ENCODE data around the gene TNRC6A.
"Not testable (repeated sequence)": the region's sequence is repeated elsewhere in the genome, so short reads cannot be mapped to it uniquely, and the experiment has no call there.

TNRC6A gene

DNA sequence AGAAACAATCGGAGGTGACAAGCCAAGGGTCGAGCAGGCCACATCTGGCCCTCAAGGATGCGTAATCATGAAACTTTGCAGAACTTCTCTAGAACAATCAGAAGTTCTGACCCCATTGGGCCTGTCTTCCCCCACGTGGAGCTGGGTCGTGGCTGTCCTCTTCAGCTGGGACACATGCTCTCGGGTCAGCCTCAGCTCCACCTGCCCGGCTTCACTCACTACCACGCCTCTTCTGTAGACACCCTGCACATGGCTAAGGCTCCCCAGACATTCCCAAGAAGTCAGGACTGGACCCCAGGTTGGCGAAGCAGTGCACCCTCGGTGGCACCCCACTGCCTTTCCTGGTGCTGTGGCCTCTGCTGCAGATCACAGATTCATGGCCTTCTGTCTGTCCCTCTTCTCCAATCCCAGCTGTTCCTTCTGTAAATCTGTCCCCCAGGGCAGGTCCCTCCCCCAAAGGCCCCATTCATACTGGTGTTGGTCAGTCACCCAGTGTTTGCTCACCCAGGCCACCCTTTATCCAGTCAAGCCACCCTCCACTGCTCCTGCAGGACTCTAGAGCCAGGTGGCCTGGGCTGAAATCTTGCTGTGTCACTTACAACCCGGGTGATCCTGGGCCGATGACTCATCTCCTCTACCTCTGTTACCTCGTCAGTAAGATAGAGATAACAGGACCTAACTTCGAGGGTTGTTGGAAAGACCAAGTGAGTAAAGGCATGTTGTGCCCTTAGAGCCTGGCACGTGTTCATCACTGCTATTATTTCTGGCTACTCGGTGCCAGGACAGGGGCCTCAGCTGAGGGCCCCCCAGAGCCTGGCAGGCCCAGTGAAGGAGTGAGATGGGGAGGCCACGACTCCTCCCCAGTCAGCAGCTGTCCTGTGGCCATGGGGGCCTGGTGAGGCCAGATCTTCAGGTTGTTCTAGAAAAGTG, 114.9 kb downstream of the TNRC6A start:
- Mint-ChIP-seq H3K9me3 (no peaks in the 10 kb centered on the region), H3K36me3 (peaks cover 6% of the 10 kb centered on the region), H3K27me3 (peaks cover 4% of the 10 kb centered on the region), H3K27ac (no peak overlapping the region), H3K4me3 (no peak overlapping the region), H3K4me1 (no peaks in the 10 kb centered on the region)
- DNase-seq (ENCODE audit: low spot score in 2 of 2) (no peak), ATAC-seq (ENCODE audit: low read depth) (no peak)

DNA sequence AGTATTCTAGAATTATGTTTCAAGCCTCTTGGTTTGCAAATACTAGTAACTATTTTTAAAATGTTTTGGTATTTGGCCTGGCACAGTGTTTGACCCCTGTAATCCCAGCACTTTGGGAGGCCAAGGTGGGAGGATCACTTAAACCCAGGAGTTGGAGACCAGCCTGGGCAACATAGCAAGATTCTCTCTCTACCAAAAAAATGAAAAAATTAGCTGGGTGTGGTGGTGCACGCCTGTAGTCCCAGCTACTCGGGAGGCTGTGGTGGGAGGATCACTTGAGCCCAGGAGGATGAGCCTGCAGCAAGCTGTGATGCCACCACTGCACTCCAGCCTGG, 115.5 kb downstream of the TNRC6A start:
- not testable (repeated sequence) for ATAC-seq (ENCODE audit: low read depth); H3K4me1 Mint-ChIP-seq; H3K27ac Mint-ChIP-seq; H3K4me3 Mint-ChIP-seq; DNase-seq (ENCODE audit: low spot score in 2 of 2); H3K36me3 Mint-ChIP-seq; H3K27me3 Mint-ChIP-seq; H3K9me3 Mint-ChIP-seq

DNA sequence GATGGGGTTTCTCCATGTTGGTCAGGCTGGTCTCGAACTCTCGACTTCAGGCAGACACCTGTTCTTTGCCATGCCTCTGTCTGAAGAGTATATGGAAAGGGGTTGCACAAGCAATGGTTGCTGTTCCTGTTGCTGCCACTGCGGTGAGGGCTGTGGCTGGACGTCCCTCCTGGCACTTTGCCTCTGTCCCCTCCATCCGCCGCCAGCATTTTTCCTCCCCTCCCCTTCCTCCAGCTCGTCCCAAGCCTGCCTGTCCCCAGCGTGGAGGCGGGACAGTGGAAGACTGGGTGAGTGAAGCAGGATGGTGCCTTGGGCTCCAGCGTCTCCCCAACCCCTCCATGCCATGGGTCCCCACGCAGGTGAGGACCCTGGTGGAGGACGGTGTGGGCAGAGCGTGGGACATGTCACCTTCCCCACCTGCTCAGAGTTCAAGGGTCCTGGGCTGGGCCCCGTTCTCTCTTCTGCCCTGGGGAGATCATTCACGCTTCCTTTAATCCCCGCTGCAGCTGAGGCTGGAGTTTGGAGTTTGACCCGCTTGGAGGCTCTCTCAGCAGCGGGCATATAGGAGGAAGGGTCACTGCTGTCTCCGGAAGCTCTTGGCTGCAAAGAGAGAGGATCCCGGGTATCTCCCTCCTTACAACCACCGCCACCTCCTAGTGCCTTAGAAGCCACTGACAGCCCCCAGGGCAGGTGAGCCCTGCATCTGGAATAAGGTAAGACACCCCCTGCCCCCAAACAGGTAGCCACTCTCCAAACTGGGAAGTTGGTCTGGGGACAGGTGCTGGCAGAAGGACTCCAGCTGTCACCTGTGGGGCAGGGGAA, 116.5 kb downstream of the TNRC6A start, which contains the start of gene SLC5A11:
Gene SLC5A11, plus strand, starts transcription at position 238 of the 822 bp plus-strand sequence. CDS start 12,681 bp downstream, outside the sequence.
- H3K9me3 Mint-ChIP-seq: no peaks in the 10 kb centered on the region
- H3K4me1 Mint-ChIP-seq: no peaks in the 10 kb centered on the region

DNA sequence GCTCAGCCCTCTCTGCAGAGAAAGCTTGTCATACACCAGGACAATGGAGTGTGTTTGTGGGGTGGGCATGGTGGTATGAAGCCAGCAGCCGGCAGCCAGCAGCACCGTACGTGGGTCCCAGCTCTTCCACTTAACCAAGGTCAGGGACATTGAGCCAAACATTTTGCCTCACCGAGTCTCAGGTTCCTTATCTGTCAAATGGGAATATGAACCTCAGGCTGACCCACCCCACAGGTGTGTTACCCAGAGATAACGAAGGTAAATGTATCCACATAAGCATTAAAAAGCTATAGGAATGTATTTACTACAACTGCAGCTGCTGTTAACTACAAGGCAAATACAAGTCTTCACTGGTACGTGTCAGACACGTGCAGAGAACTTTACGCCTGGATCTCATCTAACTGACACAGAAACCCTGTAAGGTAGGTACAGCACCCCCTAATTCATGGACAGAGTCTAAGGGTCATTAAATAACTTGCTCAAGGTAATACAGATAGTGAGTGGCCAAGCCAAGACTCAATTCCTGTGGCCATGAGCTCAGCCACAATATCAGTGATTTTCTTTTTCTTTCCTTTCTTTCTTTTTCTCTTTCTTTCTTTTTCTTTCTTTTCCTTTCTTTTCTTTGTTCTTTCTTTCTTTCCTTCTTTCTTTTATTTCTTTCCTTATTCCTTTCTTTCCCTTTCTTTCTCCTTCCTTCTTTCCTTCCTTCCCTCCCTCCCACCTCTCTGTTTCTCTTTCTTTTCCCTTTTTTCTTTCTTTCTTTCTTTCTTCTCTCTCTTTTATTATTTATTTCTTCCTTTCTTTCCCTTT, 117.3 kb downstream of the TNRC6A start:
- Mint-ChIP-seq H3K4me1 (no peaks in the 10 kb centered on the region), H3K9me3 (no peaks in the 10 kb centered on the region), H3K36me3 (peaks cover 6% of the 10 kb centered on the region), H3K27ac (no peak overlapping the region), H3K27me3 (peaks cover 4% of the 10 kb centered on the region), H3K4me3 (no peak overlapping the region)
- ATAC-seq (ENCODE audit: low read depth): no peak
- no peak for DNase-seq (ENCODE audit: low spot score in 2 of 2)

More for the DNA sequence above, 116.5 kb downstream of the TNRC6A start, which contains the start of gene SLC5A11:
- Mint-ChIP-seq H3K36me3 (peaks cover 6% of the 10 kb centered on the region), H3K27ac (no peak within 1 kb of the TSS), H3K4me3 (no peak within 1 kb of the TSS), H3K27me3 (peaks cover 4% of the 10 kb centered on the region)
- DNase-seq (ENCODE audit: low spot score in 2 of 2) (no peak), ATAC-seq (ENCODE audit: low read depth) (no peak)

DNA sequence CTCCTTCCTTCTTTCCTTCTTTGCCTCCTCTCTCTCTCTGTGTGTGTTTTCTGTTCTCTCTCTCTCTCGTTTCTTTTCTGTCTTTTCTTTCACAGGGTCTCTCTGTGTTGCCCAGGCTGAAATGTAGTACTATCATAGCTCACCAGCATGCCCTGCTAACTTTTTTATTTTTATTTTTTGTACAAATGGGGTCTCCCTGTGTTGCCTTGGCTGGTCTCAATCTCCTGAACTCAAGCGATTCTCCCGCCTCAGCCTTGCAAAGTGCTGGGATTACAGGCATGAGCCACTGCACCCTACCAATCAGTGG, 117.9 kb downstream of the TNRC6A start:
- H3K27ac Mint-ChIP-seq: no peak overlapping the region
- peaks cover 4% of the 10 kb centered on the region for H3K27me3 Mint-ChIP-seq
- ATAC-seq (ENCODE audit: low read depth) (no peak), DNase-seq (ENCODE audit: low spot score in 2 of 2) (no peak)
- no peaks in the 10 kb centered on the region for H3K4me1 Mint-ChIP-seq
- H3K4me3 Mint-ChIP-seq: no peak overlapping the region
- H3K36me3 Mint-ChIP-seq: peaks cover 6% of the 10 kb centered on the region
- no peaks in the 10 kb centered on the region for H3K9me3 Mint-ChIP-seq

DNA sequence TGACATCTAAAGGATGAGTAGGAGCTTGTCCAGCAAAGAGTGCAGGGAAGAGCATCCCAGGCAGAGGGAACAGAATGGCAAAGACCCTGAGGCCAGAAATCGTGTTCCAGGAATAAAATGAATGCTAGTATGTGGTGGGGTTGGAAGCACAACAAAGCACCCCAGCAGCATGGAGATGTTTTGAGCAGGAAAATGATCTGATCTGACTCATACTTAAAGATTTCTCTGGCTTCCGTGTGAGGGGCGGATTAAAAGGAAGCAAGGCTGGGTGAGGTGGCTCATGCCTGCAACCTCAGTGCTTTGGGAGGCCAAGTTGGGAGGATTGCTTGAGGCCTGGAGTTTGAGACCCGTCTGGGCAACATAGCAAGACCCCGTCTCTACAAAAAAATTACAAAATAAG, 118.6 kb downstream of the TNRC6A start:
- Mint-ChIP-seq H3K27ac (no peak overlapping the region), H3K9me3 (no peaks in the 10 kb centered on the region), H3K36me3 (peaks cover 6% of the 10 kb centered on the region), H3K27me3 (peaks cover 4% of the 10 kb centered on the region), H3K4me3 (no peak overlapping the region), H3K4me1 (no peaks in the 10 kb centered on the region)
- ATAC-seq (ENCODE audit: low read depth): no peak
- DNase-seq (ENCODE audit: low spot score in 2 of 2): no peak

DNA sequence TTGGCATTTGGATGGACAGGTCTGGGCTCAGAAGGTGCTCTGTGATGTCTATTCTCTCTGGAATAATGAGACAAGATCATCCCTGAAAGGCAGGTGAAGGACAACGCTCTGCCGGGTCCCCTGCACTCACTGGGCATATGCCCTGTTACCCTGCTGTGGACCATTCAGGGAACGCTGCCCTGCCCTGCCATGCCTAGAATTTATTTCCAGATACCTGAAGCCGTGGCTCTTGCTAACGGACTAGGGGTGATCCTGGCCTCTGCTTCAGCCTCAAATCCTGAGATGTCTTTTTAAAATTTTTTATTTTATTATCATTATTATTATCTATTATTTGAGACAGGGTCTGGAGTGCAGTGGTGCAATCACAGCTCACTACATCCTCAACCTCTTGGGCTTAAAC, 120.2 kb downstream of the TNRC6A start:
- H3K4me1 Mint-ChIP-seq: no peaks in the 10 kb centered on the region
- H3K36me3 Mint-ChIP-seq: peaks cover 2% of the 10 kb centered on the region
- no peak overlapping the region for H3K4me3 Mint-ChIP-seq
- no peaks in the 10 kb centered on the region for H3K9me3 Mint-ChIP-seq
- no peak for DNase-seq (ENCODE audit: low spot score in 2 of 2)
- peaks cover 6% of the 10 kb centered on the region for H3K27me3 Mint-ChIP-seq
- no peak overlapping the region for H3K27ac Mint-ChIP-seq
- ATAC-seq (ENCODE audit: low read depth): no peak

DNA sequence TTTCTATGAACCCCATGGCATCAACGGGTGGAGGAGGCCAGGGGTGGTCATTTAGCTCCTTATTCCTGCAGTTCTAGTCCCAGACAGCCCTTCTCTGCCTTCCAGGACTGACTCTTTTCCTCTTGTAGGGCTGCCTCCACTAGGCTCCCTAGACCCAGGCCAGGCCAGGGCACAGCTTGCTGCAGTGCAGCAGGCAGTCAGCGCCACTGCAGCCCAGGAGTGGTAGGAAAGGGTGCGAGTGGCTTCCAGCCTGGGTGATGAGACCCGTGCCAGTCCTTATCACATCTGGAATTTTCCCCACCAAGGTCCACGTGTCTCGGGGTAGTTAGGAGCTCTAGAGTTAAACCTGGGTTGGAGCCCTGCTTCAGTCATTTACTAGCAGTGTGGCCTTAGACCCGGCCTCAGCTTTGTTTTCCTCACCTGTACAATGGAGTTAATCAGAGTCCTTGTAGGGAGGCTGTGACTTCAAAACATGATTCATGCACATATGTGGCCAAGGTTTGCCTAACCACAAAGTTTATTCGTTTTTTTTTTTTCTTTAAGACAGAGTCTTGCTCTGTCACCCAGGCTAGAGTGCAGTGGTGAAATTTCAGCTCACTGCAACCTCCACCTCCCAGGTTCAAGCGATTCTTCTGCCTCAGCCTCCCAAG, 121.0 kb downstream of the TNRC6A start:
- Mint-ChIP-seq H3K4me1 (no peaks in the 10 kb centered on the region), H3K36me3 (peaks cover 2% of the 10 kb centered on the region), H3K4me3 (no peak overlapping the region), H3K27me3 (peaks cover 8% of the 10 kb centered on the region), H3K27ac (no peak overlapping the region), H3K9me3 (no peaks in the 10 kb centered on the region)
- ATAC-seq (ENCODE audit: low read depth): no peak
- no peak for DNase-seq (ENCODE audit: low spot score in 2 of 2)

DNA sequence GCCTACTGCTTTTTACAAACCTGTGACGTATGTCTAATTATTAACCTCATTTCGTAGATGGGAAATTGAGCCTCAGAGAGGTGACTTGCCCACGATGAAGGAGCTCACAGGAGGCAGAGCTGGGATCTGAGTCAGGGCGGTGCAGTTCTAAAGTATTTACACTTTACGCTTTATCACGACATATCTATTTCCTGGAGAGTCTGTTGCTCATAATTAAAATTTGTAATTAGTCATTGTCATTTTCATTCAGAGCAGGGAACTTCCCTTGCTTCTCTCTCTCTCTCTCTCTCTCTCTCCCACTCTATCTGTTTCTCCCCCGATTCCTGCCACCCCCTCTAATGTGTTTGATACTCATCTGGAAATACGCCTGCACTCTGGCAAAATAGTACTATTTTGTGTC, 122.2 kb downstream of the TNRC6A start:
- ATAC-seq (ENCODE audit: low read depth) (no peak), DNase-seq (ENCODE audit: low spot score in 2 of 2) (no peak)
- peaks cover 8% of the 10 kb centered on the region for H3K27me3 Mint-ChIP-seq
- no peak overlapping the region for H3K27ac Mint-ChIP-seq
- no peaks in the 10 kb centered on the region for H3K4me1 Mint-ChIP-seq
- peaks cover 2% of the 10 kb centered on the region for H3K36me3 Mint-ChIP-seq
- no peaks in the 10 kb centered on the region for H3K9me3 Mint-ChIP-seq
- no peak overlapping the region for H3K4me3 Mint-ChIP-seq

DNA sequence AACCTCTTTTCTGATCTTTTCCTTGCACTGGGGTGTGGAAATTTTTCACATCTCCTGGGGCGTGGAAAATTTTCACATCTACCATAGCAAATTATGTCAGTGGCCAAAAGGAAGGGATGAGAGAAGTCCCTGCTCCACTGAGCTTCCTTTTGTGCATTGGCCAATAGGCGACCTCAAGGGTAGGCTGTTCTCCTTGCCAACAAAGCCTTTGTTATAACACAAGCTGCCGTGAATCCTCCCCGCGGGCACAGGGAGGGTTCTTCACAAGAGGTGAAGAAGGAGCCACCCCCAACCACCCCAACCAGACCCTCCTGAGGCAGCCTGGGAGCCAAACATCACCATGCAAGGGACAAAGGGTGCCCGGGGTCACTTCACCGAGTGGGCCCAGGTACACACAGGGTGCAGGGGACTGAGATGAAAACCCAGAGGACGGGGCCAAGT, 122.8 kb downstream of the TNRC6A start:
- ATAC-seq (ENCODE audit: low read depth): no peak

DNA sequence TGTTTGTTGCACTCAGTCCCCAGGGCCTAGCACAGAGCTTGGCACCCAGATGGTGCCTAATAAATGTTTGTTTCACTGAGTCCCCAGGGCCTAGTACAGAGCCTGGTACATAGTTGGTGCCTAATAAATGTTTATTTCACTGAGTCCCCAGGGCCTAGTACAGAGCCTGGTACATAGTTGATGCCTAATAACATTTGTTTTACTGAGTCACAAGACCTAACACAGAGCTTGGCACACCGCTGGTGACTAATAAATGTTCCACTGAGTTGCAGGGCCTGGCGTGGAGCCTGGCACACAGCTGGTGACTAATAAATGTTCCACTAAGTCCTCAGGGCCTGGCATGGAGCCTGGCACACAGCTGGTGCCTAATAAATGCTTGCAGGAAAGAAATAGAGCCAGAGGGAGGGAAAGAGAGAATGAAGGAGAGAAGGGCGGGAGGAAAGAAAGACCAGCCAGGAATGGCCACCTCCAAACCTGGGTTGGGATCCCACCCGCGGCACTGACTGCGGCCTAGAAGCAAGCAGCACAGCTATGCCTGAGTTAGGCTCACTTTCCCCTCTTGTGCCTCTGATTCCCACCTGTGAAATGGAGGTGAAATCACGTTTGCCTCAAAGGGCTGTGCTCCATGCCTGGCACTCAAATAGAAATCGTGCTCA, 123.8 kb downstream of the TNRC6A start:
- Mint-ChIP-seq H3K9me3 (no peaks in the 10 kb centered on the region), H3K27ac (no peak overlapping the region), H3K4me3 (no peak overlapping the region), H3K27me3 (peaks cover 6% of the 10 kb centered on the region), H3K36me3 (no peaks in the 10 kb centered on the region), H3K4me1 (no peaks in the 10 kb centered on the region)
- no peak for DNase-seq (ENCODE audit: low spot score in 2 of 2)
- no peak for ATAC-seq (ENCODE audit: low read depth)

More for the DNA sequence above, 122.8 kb downstream of the TNRC6A start:
- Mint-ChIP-seq H3K36me3 (no peaks in the 10 kb centered on the region), H3K4me3 (no peak overlapping the region), H3K4me1 (no peaks in the 10 kb centered on the region), H3K27me3 (peaks cover 6% of the 10 kb centered on the region), H3K27ac (no peak overlapping the region), H3K9me3 (no peaks in the 10 kb centered on the region)
- DNase-seq (ENCODE audit: low spot score in 2 of 2): no peak

DNA sequence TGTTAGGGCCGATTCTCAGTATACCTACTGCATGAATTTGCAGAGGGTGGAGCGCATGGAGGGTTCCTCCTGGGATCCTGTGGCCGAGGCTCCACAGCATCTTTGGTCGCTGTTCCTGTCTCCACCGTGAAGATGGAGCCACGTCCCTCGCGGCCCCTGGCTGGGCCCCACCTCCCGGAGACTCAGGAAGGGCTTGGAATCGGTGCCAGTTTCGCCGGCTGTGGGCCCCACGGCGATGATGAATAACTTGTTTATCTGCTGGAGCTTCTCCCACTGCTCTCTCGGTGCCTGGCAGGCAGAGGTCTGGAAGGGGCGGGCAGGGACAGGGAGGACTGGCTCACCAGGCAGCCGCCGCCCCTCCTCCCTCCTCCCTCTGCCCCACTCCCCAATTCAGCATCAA, 124.4 kb downstream of the TNRC6A start:
- no peak for ATAC-seq (ENCODE audit: low read depth)
- Mint-ChIP-seq H3K27ac (no peak overlapping the region), H3K36me3 (no peaks in the 10 kb centered on the region), H3K9me3 (no peaks in the 10 kb centered on the region), H3K4me1 (no peaks in the 10 kb centered on the region), H3K4me3 (no peak overlapping the region), H3K27me3 (peaks cover 5% of the 10 kb centered on the region)
- DNase-seq (ENCODE audit: low spot score in 2 of 2): no peak

DNA sequence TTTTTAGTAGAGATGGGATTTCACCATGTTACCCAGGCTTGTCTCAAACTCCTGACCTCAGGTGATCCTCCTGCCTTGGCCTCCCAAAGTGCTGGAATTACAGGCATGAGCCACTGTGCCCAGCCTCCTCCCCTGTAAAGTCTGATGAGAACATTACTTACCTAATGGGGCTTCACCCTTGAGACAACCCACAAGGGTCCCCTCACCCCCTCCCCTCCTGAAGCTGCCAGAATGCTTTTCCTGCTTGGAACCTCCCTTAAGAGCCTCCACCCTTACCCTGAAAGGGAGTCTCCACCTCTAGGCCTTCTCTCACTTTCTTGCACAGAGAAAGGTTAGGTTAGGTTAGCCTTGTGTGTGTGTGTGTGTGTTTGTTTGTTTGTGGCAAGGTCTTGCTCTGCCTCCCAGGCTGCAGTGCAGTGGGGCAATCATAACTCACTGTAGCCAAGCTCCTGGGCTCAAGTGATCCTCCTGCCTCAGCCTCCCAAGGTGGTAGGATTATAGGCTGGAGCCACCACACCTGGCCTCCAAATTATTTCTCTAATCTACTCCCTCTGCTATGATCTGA, 125.2 kb downstream of the TNRC6A start:
- Mint-ChIP-seq H3K4me1 (no peaks in the 10 kb centered on the region), H3K27me3 (peaks cover 5% of the 10 kb centered on the region)

More for the DNA sequence above, 125.2 kb downstream of the TNRC6A start:
- no peak overlapping the region for H3K27ac Mint-ChIP-seq
- H3K36me3 Mint-ChIP-seq: no peaks in the 10 kb centered on the region
- no peaks in the 10 kb centered on the region for H3K9me3 Mint-ChIP-seq
- ATAC-seq (ENCODE audit: low read depth): no peak
- no peak overlapping the region for H3K4me3 Mint-ChIP-seq
- no peak for DNase-seq (ENCODE audit: low spot score in 2 of 2)

Data from memory B cell (primary cell).